Measurements from ENCODE around the gene TMA16.
"Not testable (repeated sequence)": the region's sequence is repeated elsewhere in the genome, so short reads cannot be mapped to it uniquely, and the experiment has no call there.

TMA16 gene

DNA sequence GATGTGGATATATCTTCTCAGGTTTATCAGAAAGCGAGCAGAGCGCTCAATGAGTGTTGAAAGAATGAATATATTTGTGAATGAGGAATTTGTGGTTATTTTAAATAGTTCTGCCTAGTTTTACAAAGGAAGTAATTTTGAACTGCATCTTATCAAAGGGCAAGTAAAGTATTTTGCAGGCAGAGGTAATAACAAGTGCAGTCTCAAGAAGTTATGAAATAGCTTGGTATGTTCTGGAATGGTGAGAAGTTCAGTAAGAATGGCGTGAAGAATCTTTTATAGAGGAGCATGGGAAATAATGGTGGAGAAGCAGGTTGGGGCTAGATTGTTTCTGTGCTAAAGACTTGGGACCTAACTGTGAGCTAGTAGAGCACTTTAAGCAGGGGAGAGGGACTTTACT, 10.9 kb downstream of the TMA16 start:
- no peak for DNase-seq

DNA sequence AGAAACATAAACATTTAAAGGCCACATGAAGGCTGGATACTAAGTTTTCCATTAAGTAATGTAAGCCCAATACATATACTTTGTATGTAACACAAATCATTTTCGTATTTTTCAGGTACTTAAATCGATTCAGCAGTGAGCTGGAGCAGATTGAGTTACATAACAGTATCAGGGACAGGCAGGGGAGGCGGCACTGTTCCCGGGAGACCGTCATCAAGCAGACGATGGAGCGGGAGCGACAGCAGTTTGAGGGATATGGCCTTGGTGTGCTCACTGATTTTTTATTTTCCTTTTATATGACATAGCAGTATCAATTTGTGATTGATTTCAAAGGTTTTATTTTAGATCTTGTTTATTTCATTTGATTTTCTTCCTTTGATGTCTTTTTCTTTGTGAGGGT, 20.7 kb downstream of the TMA16 start:
- DNase-seq: peak in 1 of 58 donors; percentile 23

DNA sequence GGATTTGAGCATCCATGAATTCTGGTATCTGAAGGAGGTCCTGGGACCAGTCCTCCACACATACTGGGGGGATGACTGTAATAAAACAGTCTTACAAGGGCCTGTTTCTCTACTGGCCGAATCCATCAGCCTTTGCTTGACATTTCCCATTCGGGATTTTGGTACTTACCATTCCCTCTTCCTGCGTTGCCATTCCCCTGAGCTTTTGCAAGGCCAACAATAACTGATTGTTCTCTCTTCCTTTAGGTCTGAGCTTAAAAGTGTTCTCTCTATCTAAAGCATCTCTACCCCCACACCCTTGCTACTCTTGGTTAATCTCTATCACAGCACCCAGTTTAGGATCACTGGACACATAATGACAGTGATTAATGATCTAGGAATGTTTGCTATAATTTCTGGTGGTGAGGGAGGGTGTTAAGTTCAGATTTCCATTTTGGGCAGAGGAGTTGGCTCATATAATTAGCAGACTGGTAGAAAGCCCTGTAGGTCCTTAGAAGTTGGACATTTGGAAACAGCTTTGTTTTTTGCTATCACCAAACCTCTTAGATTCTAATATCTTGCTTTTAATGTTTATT, 29.4 kb downstream of the TMA16 start:
- DNase-seq: no peak

DNA sequence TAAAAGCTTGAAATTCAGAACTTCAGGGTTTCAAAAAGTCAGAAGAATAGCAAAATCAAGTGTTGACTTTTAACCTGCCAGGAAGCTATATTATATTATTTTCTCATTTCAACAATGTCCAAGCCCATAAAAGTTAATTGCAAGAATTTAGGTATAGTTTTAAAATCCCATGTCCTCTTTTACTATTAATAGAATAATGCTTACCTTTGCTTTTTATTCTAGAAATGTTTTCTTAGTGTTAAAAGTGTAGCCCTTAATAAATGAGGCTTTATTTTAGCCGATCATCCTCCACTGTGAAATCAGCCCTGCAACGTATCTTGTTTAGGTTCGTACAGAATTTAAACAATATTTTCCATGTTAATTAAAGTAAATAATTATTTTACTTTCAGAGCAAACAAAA, 31.5 kb downstream of the TMA16 start:
- DNase-seq: no peak

DNA sequence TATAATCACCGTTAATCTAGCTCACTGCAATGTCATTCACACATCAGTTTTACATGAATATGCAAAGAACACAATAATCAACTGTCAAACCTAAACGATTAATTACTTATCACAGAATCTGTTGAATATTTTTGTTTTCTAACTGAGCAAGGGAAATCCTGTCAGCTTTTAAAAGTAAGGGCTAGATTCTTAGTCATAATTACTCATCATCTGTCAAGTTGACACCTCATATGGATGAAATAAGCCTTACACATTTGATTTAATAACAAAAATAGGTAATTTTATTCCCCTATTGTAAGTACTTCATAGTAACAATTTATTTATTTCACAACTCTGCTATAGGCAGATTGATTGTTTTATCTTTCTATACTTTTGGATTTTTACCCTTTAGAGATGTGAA, 32.7 kb downstream of the TMA16 start:
- no peak for DNase-seq

DNA sequence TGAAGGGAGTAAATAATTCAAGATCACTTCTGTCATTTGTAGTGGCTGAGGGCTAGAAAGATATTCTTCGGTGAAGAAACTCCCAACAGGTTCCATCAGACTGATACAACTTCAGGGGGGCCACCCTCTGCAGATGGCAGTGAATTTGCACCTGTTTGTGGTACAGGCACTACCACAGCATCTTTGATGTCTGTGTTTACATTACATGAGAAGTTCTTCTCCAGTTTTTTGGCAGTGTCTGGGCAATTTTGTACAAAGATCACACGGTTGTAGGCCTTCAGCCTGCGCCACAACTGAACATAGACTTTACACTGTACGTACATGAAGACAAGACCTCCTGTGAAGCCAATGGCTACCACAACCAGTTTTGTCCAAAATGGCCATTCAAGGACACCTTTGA, 34.2 kb downstream of the TMA16 start:
- no peak for DNase-seq

DNA sequence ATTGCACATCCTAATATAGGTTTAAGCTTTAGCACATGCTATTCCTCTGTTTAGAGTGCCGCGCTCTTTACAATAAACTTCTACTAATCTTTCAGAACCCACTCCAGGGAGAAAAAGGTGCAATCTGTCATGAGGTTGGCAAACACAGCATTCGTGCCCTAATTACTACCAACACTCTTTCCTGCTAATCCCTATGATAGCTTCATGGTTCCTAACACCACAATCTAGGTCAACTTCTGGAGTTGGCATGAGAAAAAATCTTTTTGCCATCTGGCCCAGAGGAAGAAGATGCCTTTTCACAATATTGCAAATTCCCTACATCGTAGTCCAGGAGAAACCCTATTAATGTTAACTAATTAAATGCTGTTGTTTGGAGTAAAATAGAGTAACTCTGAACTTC, 39.6 kb downstream of the TMA16 start:
- DNase-seq: no peak

DNA sequence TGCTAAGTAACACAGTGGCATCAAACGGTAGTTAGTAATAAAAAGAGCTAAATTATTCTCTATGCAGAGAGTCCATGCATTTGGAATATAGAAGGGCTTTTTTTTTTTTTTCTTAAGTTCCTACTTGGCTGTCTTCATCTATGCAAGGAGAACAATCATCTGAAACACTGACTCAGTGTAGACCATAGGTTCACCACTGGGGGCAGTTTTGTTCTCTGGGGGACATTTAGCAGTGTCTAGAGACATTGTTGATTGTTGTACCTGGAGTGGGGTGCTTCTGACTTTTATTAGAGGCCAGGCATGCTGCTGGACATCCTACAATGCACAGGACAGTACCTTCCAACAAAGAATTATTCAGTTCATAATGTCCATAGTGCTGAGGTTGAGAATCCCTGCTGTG, 41.2 kb downstream of the TMA16 start:
- DNase-seq: no peak

DNA sequence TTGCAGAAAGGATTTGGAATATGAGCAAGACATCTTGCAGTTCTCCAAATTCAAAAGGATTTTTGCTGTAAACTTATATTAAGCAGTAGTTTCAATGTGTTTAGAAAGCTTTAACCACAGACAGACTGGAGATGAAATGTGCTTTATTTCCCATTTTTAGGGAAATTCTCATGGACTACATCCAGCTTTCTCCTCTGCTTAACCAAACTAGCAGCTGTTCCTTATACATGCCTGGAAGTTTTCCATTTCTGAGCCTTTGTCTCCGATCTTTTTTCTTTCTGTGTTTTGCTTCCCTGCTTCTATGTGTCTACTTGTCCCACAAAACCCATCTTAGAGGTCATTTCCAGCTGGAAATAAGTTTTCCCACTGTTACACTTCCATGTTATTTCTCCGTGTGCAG, 41.6 kb downstream of the TMA16 start:
- peak in 2 of 58 donors; percentile 11 to 52 for DNase-seq

DNA sequence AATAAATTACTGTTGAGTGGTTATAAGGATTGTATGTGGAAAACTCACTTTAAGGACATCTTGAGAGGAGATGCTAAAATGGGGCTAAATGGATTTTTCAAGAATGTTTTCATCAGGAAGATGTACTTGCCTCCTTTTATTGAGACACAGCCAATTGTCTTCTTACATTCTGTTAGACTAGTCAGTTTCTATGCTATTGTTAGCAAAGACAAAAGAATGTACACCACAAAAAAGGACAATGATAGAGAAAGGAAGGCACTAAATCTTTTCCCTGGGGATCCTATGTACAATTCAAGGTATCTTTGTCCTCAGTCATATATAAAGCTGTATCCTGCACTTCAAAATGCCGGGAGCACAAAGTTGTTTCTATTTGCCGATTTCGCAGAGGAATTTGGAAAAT, 42.6 kb downstream of the TMA16 start:
- no peak for DNase-seq

DNA sequence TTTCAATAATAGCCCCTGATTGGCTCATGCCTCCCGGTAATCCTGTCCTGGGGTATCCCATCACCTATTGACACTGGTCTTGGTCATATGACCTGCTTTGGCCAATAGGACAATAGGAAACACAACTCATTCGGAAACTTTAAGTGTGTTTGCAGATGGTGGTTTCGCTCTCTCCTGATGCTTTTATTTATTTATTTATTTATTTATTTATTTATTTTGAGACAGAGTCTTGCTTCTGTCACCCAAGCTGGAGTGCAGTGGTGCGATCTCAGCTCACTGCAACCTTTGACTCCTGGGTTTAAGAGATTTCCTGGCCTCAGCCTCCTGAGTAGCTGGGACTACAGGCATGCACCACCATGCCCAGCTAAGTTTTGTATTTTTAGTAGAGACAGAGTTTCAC, 44.3 kb downstream of the TMA16 start:
- DNase-seq: not testable (repeated sequence)

DNA sequence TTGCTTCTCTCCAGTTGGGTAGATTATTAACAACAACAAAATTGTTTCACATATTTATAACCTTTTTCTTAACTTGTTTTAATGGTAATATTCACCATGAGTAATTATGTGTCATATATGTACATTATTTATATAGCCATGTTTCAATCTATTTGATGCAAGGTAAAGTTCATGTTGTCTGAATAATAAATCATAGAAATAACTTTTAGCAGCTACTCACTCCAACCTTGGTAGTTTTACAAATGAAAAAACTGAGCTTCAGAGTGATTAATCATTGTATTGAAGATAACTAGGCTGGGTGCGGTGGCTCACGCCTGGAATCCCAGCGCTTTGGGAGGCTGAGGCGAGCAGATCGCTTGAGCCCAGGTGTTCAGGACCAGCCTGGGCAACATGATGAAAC, 46.0 kb downstream of the TMA16 start:
- DNase-seq: no peak

DNA sequence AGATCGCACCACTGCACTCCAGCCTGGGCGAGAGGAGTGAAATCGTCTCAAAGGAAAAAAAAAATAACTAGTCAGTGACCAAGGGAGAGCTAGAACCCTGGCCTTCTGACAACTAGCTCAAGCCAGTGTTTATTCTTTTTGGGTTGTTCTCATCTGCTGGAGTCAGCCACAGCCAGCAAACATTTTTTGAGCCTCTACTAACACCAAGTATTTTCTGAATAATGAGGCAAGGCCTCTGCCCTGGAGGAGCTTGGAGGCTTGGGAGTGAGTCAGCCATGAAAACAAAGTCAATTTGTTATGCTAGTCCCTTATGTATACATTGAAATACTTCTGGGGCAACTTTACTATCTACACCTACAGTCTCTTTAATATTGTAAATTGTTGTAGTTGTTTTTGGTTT, 46.5 kb downstream of the TMA16 start:
- DNase-seq: no peak

DNA sequence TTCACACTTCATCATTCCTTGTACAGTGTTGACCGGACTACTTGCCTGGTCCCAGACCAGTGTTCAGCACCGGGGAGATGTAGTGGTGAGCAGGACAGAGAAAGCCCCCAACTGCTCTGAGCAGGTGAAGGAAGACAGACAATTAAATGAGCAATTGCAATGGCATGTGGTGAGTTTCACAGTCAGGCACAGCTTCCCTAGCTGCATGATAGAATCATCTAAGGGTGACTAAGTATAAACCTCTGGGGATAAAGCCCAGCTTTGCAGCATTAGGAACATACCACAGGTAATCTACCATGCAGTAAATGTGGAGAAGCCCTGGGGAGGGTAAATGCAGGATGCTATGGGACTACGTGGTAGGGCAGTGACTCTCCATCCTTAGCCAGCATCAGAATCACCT, 47.8 kb downstream of the TMA16 start:
- DNase-seq: no peak

DNA sequence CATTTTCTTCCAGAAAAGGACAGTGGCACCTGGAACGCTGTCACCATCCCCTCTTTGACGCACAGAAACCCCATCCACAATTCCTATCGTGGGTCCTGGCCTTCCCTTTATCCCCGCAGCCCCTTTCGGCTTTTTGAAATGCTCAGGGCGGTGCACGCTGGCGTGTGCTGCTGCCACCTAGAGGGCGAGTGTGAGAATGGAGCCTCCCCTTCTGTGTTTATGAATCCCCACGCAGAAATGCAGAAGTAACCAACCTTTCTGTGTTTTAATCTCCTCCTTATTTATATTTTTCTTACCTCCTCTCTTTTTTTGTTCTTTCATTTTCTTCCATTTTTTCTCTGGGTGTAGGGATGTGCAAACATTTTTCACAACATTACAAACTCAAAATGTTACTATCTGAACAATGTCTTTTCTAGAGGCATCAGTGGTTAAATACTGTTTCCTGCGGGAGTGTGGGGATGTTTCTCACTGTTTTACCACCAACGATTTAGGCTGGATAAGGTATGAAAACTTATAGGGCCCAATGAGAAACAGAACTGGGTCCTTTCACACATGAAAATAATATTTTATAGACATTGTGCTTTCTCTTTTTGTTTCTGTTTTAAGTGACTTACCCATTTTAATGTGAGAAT, 50.0 kb downstream of the TMA16 start:
- DNase-seq: peak in 40 of 58 donors; percentile 0 to 73 (median 16)

DNA sequence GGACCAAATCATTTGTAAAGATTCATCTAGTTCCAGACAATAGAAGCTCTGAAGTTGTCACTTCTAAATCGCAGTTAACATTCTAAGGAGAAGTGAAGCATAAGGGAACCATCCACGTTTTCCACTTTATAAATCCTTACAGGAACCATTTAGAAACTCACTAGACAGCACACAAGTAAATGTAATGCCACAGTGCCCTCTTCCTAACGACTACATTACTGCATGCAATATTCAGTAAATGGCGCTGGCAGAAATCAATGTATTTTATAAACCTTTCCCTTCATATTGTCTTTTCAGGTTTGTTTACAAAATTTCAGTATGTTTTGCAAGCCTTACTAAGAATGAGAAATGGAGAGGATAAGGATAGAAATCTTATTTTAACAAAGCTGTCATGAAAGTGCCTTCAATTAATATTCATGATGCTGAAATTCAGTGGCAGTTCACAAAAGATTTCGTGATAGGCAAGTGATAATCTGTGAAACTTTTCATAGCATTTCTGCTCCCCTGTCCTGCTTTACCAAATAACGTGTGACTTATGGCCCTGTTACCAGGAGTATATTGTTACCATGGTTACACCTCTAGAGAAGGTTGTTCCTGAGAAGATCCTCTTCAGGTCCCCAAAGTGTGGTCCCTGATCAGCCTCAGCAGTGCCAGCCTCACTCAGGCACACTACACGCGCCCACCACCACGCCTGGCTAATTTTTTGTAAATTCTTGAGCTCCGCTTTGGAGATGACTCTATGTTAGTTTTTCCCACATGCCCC, 54.2 kb downstream of the TMA16 start:
- DNase-seq: peak in 3 of 58 donors; percentile 4 to 50 (median 25)

DNA sequence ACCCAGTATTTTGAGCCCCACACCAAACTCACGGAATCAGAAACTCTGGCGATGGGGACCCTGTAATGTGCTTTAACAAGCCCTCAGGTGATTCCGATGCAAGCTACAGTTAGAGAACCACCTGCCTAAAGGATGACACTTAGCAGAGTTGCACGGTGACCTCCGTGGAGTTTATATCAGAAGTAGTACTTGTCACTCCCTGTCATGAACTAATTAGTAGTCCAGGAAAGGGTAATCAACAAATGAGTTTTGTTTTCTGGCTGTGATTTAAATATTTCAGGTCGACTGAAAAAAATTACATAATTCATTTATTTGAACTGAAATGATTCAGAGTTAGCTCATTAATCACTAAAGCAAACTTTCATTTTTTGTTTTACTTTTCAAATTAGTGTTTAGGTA, 56.4 kb downstream of the TMA16 start:
- DNase-seq: no peak

DNA sequence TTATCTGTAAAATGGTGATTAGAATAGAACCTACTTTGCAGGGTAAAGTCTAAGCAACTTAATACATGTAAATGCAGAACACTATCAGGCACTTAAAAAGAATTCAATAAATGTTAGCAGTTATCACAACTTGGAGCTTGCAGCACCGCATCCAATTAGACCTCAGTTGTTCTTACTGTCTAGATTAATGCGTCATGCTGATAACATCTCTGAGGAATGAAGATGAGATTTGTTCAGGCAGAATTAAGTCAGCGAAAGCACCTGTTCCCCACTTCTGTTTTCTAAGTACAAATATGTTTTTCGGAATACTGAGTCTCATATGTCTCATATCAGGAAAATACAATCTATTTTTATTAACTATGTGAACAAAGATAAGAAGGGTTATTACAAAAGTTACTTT, 58.7 kb downstream of the TMA16 start:
- no peak for DNase-seq

DNA sequence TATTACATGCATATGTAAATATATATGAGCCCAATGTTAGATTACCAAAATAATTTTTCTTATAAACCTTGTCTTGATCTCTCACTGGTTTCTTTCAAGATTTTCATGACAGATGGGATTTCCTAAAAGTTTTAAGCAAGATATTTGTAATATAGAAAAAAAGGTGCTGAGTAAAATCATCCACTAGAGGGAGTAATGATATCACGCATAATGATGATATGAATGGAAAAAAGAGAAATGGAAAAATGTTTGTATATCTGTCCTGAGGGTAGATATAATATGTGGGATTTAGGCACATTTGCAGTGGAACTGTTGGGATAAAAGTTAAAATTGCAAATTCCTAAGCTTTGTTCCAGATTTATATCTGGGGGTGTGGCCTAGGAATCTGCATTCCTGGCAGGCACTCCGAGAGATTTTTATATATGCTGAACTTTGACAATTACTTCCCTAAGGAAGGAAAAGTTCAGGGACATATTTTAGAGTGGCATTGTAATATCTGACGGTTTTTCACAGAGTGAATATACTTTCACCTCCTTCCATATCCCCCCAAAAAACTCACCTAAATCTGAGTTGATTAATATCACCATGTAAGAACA, 60.5 kb downstream of the TMA16 start:
- no peak for DNase-seq

DNA sequence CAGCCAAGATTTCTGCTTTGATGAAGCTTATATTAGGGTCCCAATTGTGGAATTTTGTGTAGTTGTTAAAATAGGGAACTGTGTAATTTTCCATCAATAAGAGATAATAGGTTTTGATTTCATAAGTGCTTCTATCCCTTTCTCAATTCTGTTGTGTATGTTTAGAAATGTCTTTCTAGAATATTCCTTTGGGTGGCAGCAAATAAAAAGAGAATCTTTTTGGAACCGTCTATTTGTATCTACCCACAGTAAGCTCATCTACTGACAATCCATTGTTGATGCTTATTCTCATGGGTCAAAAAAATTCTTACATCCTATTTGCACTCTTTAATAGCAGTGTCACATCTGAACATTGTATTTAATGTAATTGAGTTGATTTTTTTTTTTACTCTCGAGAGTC, 61.7 kb downstream of the TMA16 start:
- DNase-seq: peak in 1 of 58 donors; percentile 56

DNA sequence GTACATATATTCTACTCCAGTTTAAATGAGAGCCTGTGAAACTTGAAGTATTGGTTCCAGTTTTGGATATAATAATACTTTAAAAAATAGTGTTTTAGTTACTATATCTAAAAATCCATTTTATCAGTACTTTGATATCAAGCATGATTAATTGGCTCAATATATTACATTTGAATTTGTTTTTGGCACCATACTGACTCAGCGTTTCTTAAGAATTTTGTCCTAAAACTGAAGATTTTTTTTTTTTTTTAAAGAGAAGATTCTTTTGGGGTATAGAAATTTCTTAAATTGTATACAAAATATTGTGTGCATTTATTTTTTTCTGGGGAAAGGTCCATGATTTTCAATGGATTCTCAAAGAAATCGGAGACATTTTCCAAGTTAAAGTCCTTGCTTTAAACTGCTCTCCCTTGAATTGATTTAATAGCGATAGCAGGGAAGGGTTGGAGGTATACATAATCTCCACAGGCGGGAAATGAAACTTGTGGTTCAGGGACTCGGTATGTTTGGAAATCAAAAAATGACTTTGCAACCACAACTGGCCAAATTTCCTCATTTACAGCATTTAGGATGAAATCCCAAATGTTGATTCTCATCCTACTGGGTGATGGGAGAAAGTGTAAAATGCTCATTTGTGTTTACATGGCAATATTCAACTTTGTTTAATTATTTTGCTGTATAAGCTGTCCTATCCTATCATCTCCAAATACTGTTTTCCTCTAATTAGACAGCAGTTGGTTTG, 62.3 kb downstream of the TMA16 start:
- DNase-seq: no peak

DNA sequence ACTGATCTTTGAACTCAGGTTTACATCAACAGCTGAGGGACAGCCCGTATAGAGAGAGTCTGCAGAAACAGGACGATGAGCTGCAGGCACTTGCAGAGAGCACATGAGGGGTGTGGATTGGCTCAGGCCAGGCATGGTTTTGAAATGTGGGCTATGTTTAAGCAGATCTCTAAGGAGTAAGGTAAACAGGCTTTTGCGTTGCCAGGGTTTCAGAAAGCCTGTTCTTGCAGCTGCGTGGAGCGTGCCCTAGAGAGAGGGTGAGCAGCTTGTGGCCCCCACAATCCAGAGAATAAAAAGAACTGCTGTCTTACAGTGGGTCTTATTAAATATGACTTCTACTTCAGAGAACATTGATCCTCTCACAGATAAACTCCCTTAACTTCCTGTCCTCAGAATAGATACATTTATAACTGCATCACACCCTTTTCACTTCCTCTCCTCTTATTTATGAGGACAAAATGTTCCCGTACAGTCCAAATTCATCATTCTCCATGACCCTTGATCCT, 64.1 kb downstream of the TMA16 start:
- DNase-seq: no peak

Measured in anterior cingulate cortex (tissue), 58 donors.